ENCODE results near the gene SIPA1L2. TPM values are rescaled to one million over a fixed set of nuclear protein-coding genes. Genes with fewer than 3 reads are reported as not detected.
A peak's percentile ranks its signal among the peaks of the same experiment; 100 is the strongest.

SIPA1L2 gene
- total RNA-seq, 1 donor from 2014 or later: 14.9 TPM

GRCh38 chr1:232667094-232667777, 37.3 kb upstream of the SIPA1L2 start:
- Mint-ChIP-seq H3K27me3 (ENCODE audit: low read depth, unreplicated experiment) (peaks cover 3% of the 10 kb centered on the region), H3K36me3 (ENCODE audit: low read depth, unreplicated experiment) (no peaks in the 10 kb centered on the region), H3K27ac (ENCODE audit: unreplicated experiment) (no peak overlapping the region), H3K4me1 (ENCODE audit: low read depth, unreplicated experiment) (no peaks in the 10 kb centered on the region), H3K9me3 (ENCODE audit: unreplicated experiment) (no peaks in the 10 kb centered on the region), H3K4me3 (ENCODE audit: unreplicated experiment) (no peak overlapping the region)
- Histone ChIP-seq H2AFZ (ENCODE audit: low read depth, low read length) (no peak overlapping the region), H3K9me3 (ENCODE audit: insufficient read depth, low read depth, low read length) (no peaks in the 10 kb centered on the region), H3K27ac (ENCODE audit: low read depth, low read length) (no peak overlapping the region), H3K79me2 (ENCODE audit: insufficient read depth, low read length) (no peaks in the 10 kb centered on the region), H3K9ac (ENCODE audit: low read length) (no peak overlapping the region), H4K20me1 (ENCODE audit: insufficient read depth, low read length) (no peaks in the 10 kb centered on the region), H3K4me3 (ENCODE audit: insufficient read depth, low read depth, low read length) (no peak overlapping the region), H3K4me1 (ENCODE audit: insufficient read depth, low read length) (no peaks in the 10 kb centered on the region), H3K36me3 (ENCODE audit: insufficient read depth, low read length) (no peaks in the 10 kb centered on the region), H3K4me2 (ENCODE audit: low read length) (peak overlapping the region; percentile 6), H3K27me3 (ENCODE audit: insufficient read depth, low read length) (no peaks in the 10 kb centered on the region)
- TF ChIP-seq EZH2 (IDR thresholded peaks at IDR 0.05; ENCODE audit: insufficient read depth, low read length) (no peak), CTCF (IDR thresholded peaks at IDR 0.05; ENCODE audit: insufficient read depth, low read depth, low read length) (no peak)
- DNase-seq (ENCODE audit: low read depth) (no peak), FAIRE-seq (no peak)

GRCh38 chr1:232664844-232665777, 35.2 kb upstream of the SIPA1L2 start:
- Mint-ChIP-seq H3K36me3 (ENCODE audit: low read depth, unreplicated experiment) (no peaks in the 10 kb centered on the region), H3K27ac (ENCODE audit: unreplicated experiment) (no peak overlapping the region), H3K4me3 (ENCODE audit: unreplicated experiment) (no peak overlapping the region), H3K9me3 (ENCODE audit: unreplicated experiment) (no peaks in the 10 kb centered on the region), H3K4me1 (ENCODE audit: low read depth, unreplicated experiment) (no peaks in the 10 kb centered on the region), H3K27me3 (ENCODE audit: low read depth, unreplicated experiment) (peaks cover 8% of the 10 kb centered on the region)
- Histone ChIP-seq H3K4me1 (ENCODE audit: insufficient read depth, low read length) (no peaks in the 10 kb centered on the region), H3K9ac (ENCODE audit: low read length) (no peak overlapping the region), H3K27me3 (ENCODE audit: insufficient read depth, low read length) (peaks cover 2% of the 10 kb centered on the region), H3K79me2 (ENCODE audit: insufficient read depth, low read length) (no peaks in the 10 kb centered on the region), H3K27ac (ENCODE audit: low read depth, low read length) (no peak overlapping the region), H3K4me3 (ENCODE audit: insufficient read depth, low read depth, low read length) (no peak overlapping the region), H4K20me1 (ENCODE audit: insufficient read depth, low read length) (no peaks in the 10 kb centered on the region), H3K36me3 (ENCODE audit: insufficient read depth, low read length) (no peaks in the 10 kb centered on the region), H2AFZ (ENCODE audit: low read depth, low read length) (no peak overlapping the region), H3K9me3 (ENCODE audit: insufficient read depth, low read depth, low read length) (no peaks in the 10 kb centered on the region), H3K4me2 (ENCODE audit: low read length) (no peak overlapping the region)
- DNase-seq (ENCODE audit: low read depth) (no peak), FAIRE-seq (no peak)
- no peak for TF ChIP-seq CTCF (IDR thresholded peaks at IDR 0.05; ENCODE audit: insufficient read depth, low read depth, low read length)
- TF ChIP-seq EZH2 (IDR thresholded peaks at IDR 0.05; ENCODE audit: insufficient read depth, low read length): no peak
